PC-3 (cell line): ENCODE measurements around the gene EIF3M.

Experiments
- CTCF ChIP-seq: fragments of 300-600 bp; sonication (generic); conservative IDR thresholded peaks from 2 replicates; pipeline ENCODE4 v1.5.1; 2017; ENCODE audit warnings: antibody characterized with exemption, low read depth, mild to moderate bottlenecking, low read length
- EZH2 ChIP-seq: fragments of 300-600 bp; sonication (generic); IDR thresholded peaks from one replicate; pipeline ENCODE4 v1.6.1; 2017; ENCODE audit warnings: antibody characterized with exemption, mild to moderate bottlenecking, low read length; ENCODE audit not compliant: unreplicated experiment

GRCh38 chr11:32597921-32598320 is 14.3 kb downstream of the EIF3M start:
- no peak for TF ChIP-seq CTCF
- no peak for TF ChIP-seq EZH2
